ENCODE data around the gene TIAM1.

TIAM1 gene

DNA sequence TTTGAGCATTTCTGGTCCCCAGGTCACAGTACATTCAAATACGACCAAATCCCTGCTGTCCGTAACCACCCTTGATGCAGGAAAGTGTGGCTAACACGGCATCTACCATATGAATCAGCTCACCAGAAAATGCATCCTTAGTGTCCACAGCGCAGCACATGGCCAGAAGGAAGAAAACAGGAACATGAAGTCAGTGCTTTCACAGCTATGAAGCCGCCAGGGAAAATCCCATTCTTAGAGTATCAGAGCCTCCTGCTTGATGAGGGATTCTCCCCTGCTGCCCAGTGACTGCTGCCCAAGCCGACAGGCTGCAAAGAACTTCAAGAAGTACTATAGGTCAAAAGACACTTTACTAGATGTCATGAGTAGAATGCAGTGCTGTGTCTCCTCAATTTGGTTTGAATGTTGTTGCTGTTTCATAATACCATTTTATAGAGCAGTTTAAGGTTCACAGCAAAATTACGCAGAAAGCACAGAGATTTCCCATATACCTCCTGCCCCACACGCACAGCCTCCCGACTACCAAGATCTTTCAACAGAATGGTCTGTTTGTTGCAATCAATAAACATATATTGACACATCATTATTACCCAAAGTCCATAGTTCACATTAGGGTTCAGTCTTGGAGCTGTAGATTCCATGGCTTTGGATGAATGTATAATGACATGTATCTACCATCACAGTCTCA, 14.5 kb downstream of the TIAM1 start:
- no peak for DNase-seq (ENCODE audit: low spot score)

DNA sequence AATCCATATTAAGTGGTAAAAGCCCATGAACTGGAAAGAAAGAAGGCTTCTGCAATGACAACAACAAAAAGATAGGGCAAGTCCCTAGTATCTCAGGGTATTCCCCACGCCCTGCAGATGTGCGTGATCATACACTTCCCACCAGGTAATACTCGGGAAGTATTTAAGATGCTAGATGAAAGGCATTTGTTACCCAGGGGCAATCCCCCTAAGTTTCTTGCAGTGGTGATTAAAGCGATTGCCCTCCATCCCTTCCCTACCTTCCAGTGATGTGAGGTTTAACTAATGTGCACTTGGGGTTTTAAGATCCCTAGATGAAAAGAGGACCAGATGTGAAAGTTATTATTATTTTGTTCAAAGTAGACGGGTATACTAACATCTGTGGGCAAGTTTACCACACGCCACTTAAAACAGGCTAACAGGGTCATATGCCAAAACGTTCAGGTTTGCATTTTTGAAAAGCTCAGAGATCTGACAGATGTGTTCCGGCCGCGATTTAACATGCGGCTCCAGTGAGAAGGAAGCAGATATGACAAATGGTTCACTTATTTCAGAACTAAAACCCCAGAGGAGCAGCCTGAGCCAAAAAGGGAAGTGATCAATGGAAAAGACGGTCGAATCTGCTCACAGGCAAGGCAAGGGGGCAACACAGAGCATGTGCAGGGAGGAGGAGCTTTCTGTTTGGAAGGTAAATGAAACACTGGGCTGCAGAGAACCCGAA, 17.4 kb downstream of the TIAM1 start:
- DNase-seq (ENCODE audit: low spot score) = no peak

GRCh38 chr21:31318971-31319370, 25.1 kb downstream of the TIAM1 start:
- DNase-seq (ENCODE audit: low spot score) = no peak

GRCh38 chr21:31317688-31318087, 26.4 kb downstream of the TIAM1 start:
- no peak for DNase-seq (ENCODE audit: low spot score)

- peak; percentile 22 for DNase-seq (ENCODE audit: low spot score)
Measured at GRCh38 chr21:31316488-31317169, 27.4 kb downstream of the TIAM1 start.

- no peak for DNase-seq (ENCODE audit: low spot score)
Measured at GRCh38 chr21:31316072-31316471, 28.0 kb downstream of the TIAM1 start.

DNA sequence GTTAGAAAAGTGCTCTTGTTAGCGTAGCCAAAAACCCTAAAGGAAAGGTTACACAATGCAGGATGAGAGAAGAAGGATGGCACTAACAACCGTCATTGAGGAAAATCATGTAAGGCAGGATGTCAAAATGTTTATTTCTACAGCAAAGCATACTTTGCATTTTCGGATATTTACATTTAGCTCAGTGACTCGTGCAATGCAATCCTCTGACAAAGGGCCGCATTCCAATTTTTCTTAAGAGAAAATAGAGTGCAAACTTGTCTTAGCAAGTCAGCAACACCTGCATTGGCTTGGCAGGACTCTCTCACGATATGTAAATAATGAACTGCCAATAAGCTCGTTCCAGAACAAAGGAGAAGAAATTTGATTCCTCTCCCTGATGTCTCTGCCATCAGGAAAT, 33.3 kb downstream of the TIAM1 start:
- DNase-seq (ENCODE audit: low spot score) = no peak

- no peak for DNase-seq (ENCODE audit: low spot score)
Measured at GRCh38 chr21:31308584-31308983, 35.5 kb downstream of the TIAM1 start.

GRCh38 chr21:31305888-31306287, 38.2 kb downstream of the TIAM1 start:
- DNase-seq (ENCODE audit: low spot score) = no peak

- peak; percentile 46 for DNase-seq (ENCODE audit: low spot score)
Measured at GRCh38 chr21:31299291-31300147, 44.5 kb downstream of the TIAM1 start.

GRCh38 chr21:31298618-31299269, 45.3 kb downstream of the TIAM1 start:
- DNase-seq (ENCODE audit: low spot score) = peak; percentile 62

- DNase-seq (ENCODE audit: low spot score) = no peak
Measured at GRCh38 chr21:31297806-31298205, 46.3 kb downstream of the TIAM1 start.

GRCh38 chr21:31295676-31296075, 48.4 kb downstream of the TIAM1 start:
- no peak for DNase-seq (ENCODE audit: low spot score)

- DNase-seq (ENCODE audit: low spot score) = no peak
Measured at GRCh38 chr21:31294691-31295090, 49.4 kb downstream of the TIAM1 start.

DNA sequence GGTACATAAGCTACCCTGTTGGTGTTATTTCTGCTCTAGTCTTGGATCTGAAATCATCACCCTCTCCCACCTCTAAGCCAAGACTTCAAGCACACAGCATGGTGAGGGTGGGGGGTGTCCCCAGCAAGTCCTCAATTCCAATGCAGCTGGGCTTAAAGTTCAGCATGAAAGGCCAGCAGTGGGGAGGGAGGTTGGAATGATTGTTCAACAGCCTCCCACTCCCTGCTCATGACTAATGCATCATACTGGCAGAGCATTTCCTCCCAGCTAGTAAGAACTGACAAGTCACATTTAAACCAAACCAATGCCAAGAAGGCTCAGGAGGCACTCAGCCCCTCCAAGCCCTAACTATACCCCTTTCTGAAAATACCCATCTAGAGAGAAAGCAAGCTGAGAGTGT, 50.1 kb downstream of the TIAM1 start:
- DNase-seq (ENCODE audit: low spot score) = peak; percentile 84

DNA sequence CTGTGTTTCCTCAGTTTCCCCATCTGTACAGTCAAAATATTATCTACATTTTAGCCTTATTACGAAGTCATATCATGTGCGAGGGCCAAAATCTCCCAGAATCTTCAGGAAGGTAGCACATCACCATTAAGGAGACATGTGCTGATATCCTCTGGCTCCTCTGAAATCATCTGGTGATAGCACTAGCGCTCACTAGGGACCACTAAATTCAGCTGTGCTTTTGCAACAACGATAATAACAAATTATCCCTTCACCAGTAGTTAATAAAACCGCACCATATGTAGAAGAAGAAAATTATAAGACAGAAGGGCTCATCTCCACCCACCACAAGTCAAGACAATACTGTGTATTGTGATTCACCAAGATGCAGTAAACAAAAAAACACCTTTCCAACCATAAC, 53.3 kb downstream of the TIAM1 start:
- DNase-seq (ENCODE audit: low spot score) = no peak

- DNase-seq (ENCODE audit: low spot score) = no peak
Measured at GRCh38 chr21:31289702-31290101, 54.4 kb downstream of the TIAM1 start.

- DNase-seq (ENCODE audit: low spot score) = no peak
Measured at GRCh38 chr21:31288191-31288590, 55.9 kb downstream of the TIAM1 start.

- peak; percentile 17 for DNase-seq (ENCODE audit: low spot score)
Measured at GRCh38 chr21:31287201-31287600, 56.9 kb downstream of the TIAM1 start.

DNA sequence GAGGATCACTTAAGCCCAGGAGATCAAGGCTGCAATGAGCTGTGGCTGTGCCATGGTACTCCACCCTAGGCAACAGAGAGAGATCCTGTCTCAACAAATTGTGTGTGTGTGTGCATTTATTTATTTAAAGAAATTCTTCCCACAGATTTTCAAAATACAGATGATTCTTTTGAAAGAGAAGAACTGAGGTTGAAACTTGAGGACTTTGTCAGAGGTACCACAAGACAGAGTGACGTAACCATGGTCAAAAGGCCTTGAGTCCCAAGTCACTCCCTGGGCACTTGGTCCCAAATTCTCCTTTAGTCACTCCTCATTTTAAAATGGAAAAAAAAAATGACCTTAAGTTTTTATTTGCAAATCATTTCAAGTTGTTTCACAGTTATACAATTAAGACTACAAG, 57.4 kb downstream of the TIAM1 start:
- no peak for DNase-seq (ENCODE audit: low spot score)

DNA sequence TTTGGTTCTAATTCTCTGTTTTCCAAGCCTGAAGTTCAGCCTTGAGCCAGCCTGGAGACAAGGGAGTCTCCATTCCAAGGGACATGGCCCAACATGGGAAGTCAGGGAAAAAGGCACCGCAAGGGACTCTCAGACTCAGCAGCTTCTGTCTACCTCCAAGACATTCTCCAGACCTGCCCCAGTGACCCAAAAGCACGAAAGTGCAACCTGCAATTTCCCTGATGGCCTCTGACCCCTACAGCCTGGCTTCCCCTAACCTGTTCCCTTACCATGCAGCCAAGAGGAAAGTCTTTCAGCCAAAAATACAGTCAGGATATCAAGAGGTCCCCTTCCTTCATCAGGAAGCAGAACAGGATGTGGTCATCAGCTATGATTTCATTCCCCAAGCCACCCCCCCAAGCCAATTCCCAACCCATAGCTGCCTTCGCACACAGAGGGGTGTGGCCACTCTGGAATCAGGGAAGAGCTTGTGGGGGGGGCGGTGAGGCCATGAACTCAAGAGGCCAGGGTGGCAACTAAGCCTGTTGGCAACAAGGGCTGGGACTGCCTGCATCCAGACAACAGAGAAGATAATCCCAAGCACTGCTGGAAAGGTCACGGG, 59.2 kb downstream of the TIAM1 start:
- peak; percentile 61 for DNase-seq (ENCODE audit: low spot score)

All from kidney tubule cell (primary cell).